ENCODE data around the gene TMEM217.

TMEM217 gene

DNA sequence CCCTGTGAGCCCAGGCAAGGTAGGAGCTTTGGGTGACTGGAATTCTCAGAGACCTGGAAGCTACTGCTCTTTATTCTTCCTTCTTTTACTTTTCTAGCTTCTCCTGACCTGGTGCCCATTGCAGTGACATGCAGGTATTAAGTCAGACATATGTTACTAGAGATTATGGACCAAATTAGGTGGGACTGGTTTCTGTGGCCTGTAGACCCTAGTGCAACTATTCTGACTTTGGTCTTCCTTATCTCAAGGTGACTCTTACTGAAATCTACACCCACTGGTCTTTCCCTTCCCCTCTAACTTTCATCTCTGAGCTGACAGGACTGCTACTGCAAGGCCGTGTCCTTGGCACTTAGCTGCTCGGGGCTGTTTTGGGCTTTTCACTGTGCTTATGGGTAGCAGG, 24.4 kb upstream of the TMEM217 start:
- Histone ChIP-seq H3K27ac (ENCODE audit: insufficient read depth, low read length, poor library complexity, severe bottlenecking) (no peak overlapping the region), H3K36me3 (ENCODE audit: control insufficient read depth, insufficient read depth, low read length) (peaks cover 57% of the 10 kb centered on the region)

DNA sequence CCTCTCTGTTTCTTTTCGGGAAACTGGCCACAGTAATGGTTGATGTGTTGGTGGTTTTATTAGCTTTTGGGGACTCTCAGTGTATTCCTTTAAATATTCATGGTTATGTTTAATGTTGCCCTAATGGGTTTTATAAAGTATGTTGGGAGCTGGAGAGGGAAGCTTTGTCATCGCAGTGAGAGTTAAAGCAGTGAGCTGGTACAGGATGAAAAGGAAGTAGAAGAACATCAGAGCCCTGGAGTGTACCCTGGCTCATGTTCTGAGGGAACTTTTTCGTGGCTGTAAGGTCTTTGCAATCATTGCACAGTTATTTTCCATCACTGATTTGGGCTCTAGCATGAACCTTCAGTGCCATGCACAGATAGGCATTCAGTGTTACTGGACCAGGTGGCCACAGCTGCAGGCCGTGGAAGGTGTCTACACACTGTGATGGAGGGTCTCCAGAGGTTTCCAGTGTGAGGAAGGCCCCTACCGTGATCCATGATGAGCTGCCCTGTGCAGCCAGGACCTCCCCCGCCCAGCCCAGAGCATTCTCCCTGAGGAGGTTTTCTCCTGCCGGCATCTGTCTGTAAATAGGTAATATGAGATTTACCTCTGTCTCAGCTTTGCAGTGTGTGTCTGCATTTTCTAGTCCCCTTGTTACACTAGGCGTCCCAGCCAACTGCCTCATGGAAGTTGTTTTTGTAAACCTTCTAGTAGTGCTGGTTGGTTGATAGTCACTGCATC, 22.4 kb upstream of the TMEM217 start:
- Histone ChIP-seq H3K27me3 (replicated peaks; ENCODE audit: control insufficient read depth, insufficient read depth, low read length, poor library complexity, severe bottlenecking) (no peaks in the 10 kb centered on the region), H3K36me3 (ENCODE audit: control insufficient read depth, insufficient read depth, low read length) (peaks cover 49% of the 10 kb centered on the region), H3K9me3 (ENCODE audit: control insufficient read depth, low read length) (no peaks in the 10 kb centered on the region), H3K4me3 (ENCODE audit: insufficient read depth, low read depth, low read length, poor library complexity, severe bottlenecking) (no peak overlapping the region), H3K27ac (ENCODE audit: insufficient read depth, low read length, poor library complexity, severe bottlenecking) (no peak overlapping the region), H3K4me1 (ENCODE audit: control insufficient read depth, insufficient read depth, low read length, poor library complexity, severe bottlenecking) (no peaks in the 10 kb centered on the region)
- no peak for DNase-seq

More for the DNA sequence above, 24.4 kb upstream of the TMEM217 start:
- DNase-seq = no peak
- no peaks in the 10 kb centered on the region for H3K27me3 ChIP-seq (replicated peaks; ENCODE audit: control insufficient read depth, insufficient read depth, low read length, poor library complexity, severe bottlenecking)
- H3K4me1 ChIP-seq (ENCODE audit: control insufficient read depth, insufficient read depth, low read length, poor library complexity, severe bottlenecking) = no peaks in the 10 kb centered on the region
- no peak overlapping the region for H3K4me3 ChIP-seq (ENCODE audit: insufficient read depth, low read depth, low read length, poor library complexity, severe bottlenecking)
- H3K9me3 ChIP-seq (ENCODE audit: control insufficient read depth, low read length) = no peaks in the 10 kb centered on the region

DNA sequence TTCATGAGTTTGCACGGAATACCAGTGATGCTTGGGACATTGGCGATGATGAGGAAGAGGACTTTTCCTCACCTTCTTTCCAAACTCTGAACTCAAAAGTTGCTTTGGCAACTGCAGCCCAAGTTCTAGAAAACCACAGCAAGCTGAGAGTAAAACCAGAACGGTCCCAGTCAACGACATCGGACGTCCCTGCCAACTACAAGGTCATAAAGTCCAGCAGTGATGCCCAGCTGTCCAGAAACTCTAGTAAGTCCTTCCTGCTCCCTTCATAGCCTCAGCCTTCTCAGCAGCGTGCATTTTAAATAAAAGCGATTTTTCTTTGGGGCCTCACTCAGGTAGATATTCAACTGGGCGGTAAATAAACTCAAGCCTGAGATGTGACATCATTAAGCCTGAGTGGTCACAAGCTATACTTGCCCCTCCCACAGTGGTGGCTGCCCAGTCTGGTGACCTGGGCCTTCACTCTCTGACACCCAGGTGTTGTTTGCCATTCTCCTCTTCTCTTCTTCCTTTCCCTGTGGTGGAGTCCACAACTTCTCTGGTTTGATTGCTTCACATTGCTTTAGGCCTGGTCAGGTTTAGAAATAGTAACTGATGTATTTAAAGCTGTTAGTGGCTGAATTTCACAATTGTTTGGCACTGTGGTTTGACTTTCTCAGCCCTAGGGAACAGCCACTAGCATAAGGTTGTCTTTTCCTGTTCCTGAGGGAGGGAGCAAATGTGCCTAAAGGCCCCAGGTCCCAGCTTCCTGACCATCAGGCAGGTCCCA, 21.6 kb upstream of the TMEM217 start:
- H3K9me3 ChIP-seq (ENCODE audit: control insufficient read depth, low read length) = no peaks in the 10 kb centered on the region
- no peak for DNase-seq
- H3K4me3 ChIP-seq (ENCODE audit: insufficient read depth, low read depth, low read length, poor library complexity, severe bottlenecking) = no peak overlapping the region
- H3K4me1 ChIP-seq (ENCODE audit: control insufficient read depth, insufficient read depth, low read length, poor library complexity, severe bottlenecking) = no peaks in the 10 kb centered on the region
- peaks cover 44% of the 10 kb centered on the region for H3K36me3 ChIP-seq (ENCODE audit: control insufficient read depth, insufficient read depth, low read length)
- no peaks in the 10 kb centered on the region for H3K27me3 ChIP-seq (replicated peaks; ENCODE audit: control insufficient read depth, insufficient read depth, low read length, poor library complexity, severe bottlenecking)
- H3K27ac ChIP-seq (ENCODE audit: insufficient read depth, low read length, poor library complexity, severe bottlenecking) = no peak overlapping the region

- peaks cover 19% of the 10 kb centered on the region for H3K36me3 ChIP-seq (ENCODE audit: control insufficient read depth, insufficient read depth, low read length)
- no peak for DNase-seq
- no peaks in the 10 kb centered on the region for H3K4me1 ChIP-seq (ENCODE audit: control insufficient read depth, insufficient read depth, low read length, poor library complexity, severe bottlenecking)
- no peak overlapping the region for H3K4me3 ChIP-seq (ENCODE audit: insufficient read depth, low read depth, low read length, poor library complexity, severe bottlenecking)
- H3K27ac ChIP-seq (ENCODE audit: insufficient read depth, low read length, poor library complexity, severe bottlenecking) = no peak overlapping the region
- no peaks in the 10 kb centered on the region for H3K9me3 ChIP-seq (ENCODE audit: control insufficient read depth, low read length)
- H3K27me3 ChIP-seq (replicated peaks; ENCODE audit: control insufficient read depth, insufficient read depth, low read length, poor library complexity, severe bottlenecking) = no peaks in the 10 kb centered on the region
These were observed 19.1 kb upstream of the TMEM217 start for GRCh38 chr6:37277001-37277409.

GRCh38 chr6:37275350-37275749, 17.4 kb upstream of the TMEM217 start:
- peaks cover 7% of the 10 kb centered on the region for H3K36me3 ChIP-seq (ENCODE audit: control insufficient read depth, insufficient read depth, low read length)
- no peaks in the 10 kb centered on the region for H3K4me1 ChIP-seq (ENCODE audit: control insufficient read depth, insufficient read depth, low read length, poor library complexity, severe bottlenecking)
- no peaks in the 10 kb centered on the region for H3K27me3 ChIP-seq (replicated peaks; ENCODE audit: control insufficient read depth, insufficient read depth, low read length, poor library complexity, severe bottlenecking)
- no peak overlapping the region for H3K27ac ChIP-seq (ENCODE audit: insufficient read depth, low read length, poor library complexity, severe bottlenecking)
- H3K9me3 ChIP-seq (ENCODE audit: control insufficient read depth, low read length) = no peaks in the 10 kb centered on the region
- DNase-seq = no peak
- no peak overlapping the region for H3K4me3 ChIP-seq (ENCODE audit: insufficient read depth, low read depth, low read length, poor library complexity, severe bottlenecking)

DNA sequence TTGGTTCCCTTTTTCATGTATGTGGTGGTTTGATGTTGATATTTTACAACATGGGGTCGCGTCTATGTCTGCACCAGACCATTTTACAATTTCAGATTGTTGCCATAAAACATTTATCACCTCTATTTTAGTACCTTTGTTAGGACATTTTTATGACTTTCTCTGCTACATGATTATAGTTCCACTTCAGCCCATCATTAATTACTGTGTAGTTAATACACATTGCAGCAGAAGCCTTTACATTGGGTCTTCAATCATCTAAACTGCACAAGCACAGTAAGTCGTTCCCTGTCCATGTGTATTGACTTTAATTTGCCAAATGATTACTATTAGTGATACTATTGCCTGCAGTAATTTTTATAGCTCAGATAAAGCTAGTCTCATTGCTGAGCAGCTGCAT, 15.7 kb upstream of the TMEM217 start:
- no peaks in the 10 kb centered on the region for H3K36me3 ChIP-seq (ENCODE audit: control insufficient read depth, insufficient read depth, low read length)
- no peak overlapping the region for H3K4me3 ChIP-seq (ENCODE audit: insufficient read depth, low read depth, low read length, poor library complexity, severe bottlenecking)
- no peak overlapping the region for H3K27ac ChIP-seq (ENCODE audit: insufficient read depth, low read length, poor library complexity, severe bottlenecking)
- H3K9me3 ChIP-seq (ENCODE audit: control insufficient read depth, low read length) = no peaks in the 10 kb centered on the region
- no peaks in the 10 kb centered on the region for H3K4me1 ChIP-seq (ENCODE audit: control insufficient read depth, insufficient read depth, low read length, poor library complexity, severe bottlenecking)
- DNase-seq = no peak
- H3K27me3 ChIP-seq (replicated peaks; ENCODE audit: control insufficient read depth, insufficient read depth, low read length, poor library complexity, severe bottlenecking) = no peaks in the 10 kb centered on the region

DNA sequence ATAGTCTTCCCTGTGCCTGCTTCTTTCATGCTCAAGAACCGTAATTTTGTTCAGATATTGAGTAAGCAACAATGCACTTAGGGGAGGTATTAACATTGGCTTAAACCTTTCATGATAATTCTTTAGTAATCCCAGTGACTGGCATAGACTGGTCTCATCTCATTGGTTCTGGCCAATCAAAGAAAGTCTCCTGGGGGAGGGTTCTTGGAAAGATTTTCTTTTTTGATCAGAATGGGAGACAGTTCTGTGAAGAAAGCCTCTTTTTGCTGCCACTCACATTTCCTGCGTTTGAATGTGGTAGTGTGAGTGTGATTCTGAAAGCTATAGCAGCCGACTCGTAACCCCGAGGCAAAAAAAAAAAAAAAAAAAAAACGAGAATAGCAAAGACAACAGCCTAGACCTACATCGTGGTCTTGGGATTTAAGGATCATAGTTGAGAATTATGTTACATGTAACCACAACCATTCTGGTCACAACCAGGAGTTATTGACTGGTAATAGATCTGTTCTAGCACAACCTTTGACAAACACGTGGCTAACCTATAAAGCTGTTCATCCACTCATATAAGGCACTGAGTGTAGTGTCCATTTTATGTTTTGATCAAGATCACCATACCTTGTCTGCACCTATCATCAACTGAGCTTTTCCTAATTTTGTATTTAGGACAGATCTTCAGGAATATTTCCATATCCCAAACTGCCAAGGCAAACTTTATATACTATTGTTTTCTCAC, 15.1 kb upstream of the TMEM217 start:
- H3K27ac ChIP-seq (ENCODE audit: insufficient read depth, low read length, poor library complexity, severe bottlenecking) = no peak overlapping the region
- no peaks in the 10 kb centered on the region for H3K36me3 ChIP-seq (ENCODE audit: control insufficient read depth, insufficient read depth, low read length)
- DNase-seq = no peak
- no peaks in the 10 kb centered on the region for H3K9me3 ChIP-seq (ENCODE audit: control insufficient read depth, low read length)
- H3K4me1 ChIP-seq (ENCODE audit: control insufficient read depth, insufficient read depth, low read length, poor library complexity, severe bottlenecking) = no peaks in the 10 kb centered on the region
- H3K27me3 ChIP-seq (replicated peaks; ENCODE audit: control insufficient read depth, insufficient read depth, low read length, poor library complexity, severe bottlenecking) = no peaks in the 10 kb centered on the region
- no peak overlapping the region for H3K4me3 ChIP-seq (ENCODE audit: insufficient read depth, low read depth, low read length, poor library complexity, severe bottlenecking)

DNA sequence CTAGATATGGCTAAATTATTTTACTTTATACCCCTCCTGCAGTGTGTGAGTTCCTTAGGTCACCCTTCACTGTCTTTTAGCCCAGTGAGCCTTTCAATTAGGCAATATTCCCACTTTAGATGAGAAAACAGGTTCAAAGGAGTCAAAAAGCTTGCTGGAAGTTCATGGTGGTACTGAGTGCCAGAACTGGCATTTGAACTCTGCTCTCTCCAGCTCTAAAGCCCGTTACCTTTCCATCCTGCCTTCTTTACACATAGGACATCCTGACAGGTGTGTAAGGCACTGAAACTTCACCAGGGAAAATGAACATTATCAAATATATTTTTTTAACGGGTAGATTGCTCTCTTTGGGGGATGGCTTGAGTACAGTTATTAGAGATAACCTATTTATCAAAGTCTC, 11.2 kb upstream of the TMEM217 start:
- H3K27ac ChIP-seq (ENCODE audit: insufficient read depth, low read length, poor library complexity, severe bottlenecking) = no peak overlapping the region
- DNase-seq = no peak
- no peaks in the 10 kb centered on the region for H3K36me3 ChIP-seq (ENCODE audit: control insufficient read depth, insufficient read depth, low read length)
- H3K4me1 ChIP-seq (ENCODE audit: control insufficient read depth, insufficient read depth, low read length, poor library complexity, severe bottlenecking) = no peaks in the 10 kb centered on the region
- H3K27me3 ChIP-seq (replicated peaks; ENCODE audit: control insufficient read depth, insufficient read depth, low read length, poor library complexity, severe bottlenecking) = no peaks in the 10 kb centered on the region
- H3K4me3 ChIP-seq (ENCODE audit: insufficient read depth, low read depth, low read length, poor library complexity, severe bottlenecking) = no peak overlapping the region
- H3K9me3 ChIP-seq (ENCODE audit: control insufficient read depth, low read length) = no peaks in the 10 kb centered on the region

- H3K4me3 ChIP-seq (ENCODE audit: insufficient read depth, low read depth, low read length, poor library complexity, severe bottlenecking) = no peak overlapping the region
- H3K4me1 ChIP-seq (ENCODE audit: control insufficient read depth, insufficient read depth, low read length, poor library complexity, severe bottlenecking) = no peaks in the 10 kb centered on the region
- no peaks in the 10 kb centered on the region for H3K9me3 ChIP-seq (ENCODE audit: control insufficient read depth, low read length)
- H3K27me3 ChIP-seq (replicated peaks; ENCODE audit: control insufficient read depth, insufficient read depth, low read length, poor library complexity, severe bottlenecking) = no peaks in the 10 kb centered on the region
- no peaks in the 10 kb centered on the region for H3K36me3 ChIP-seq (ENCODE audit: control insufficient read depth, insufficient read depth, low read length)
- H3K27ac ChIP-seq (ENCODE audit: insufficient read depth, low read length, poor library complexity, severe bottlenecking) = no peak overlapping the region
- DNase-seq = no peak
These were observed 7.9 kb upstream of the TMEM217 start for GRCh38 chr6:37265860-37266259.

- no peak overlapping the region for H3K4me3 ChIP-seq (ENCODE audit: insufficient read depth, low read depth, low read length, poor library complexity, severe bottlenecking)
- no peaks in the 10 kb centered on the region for H3K9me3 ChIP-seq (ENCODE audit: control insufficient read depth, low read length)
- no peak for DNase-seq
- no peaks in the 10 kb centered on the region for H3K27me3 ChIP-seq (replicated peaks; ENCODE audit: control insufficient read depth, insufficient read depth, low read length, poor library complexity, severe bottlenecking)
- H3K36me3 ChIP-seq (ENCODE audit: control insufficient read depth, insufficient read depth, low read length) = no peaks in the 10 kb centered on the region
- H3K4me1 ChIP-seq (ENCODE audit: control insufficient read depth, insufficient read depth, low read length, poor library complexity, severe bottlenecking) = no peaks in the 10 kb centered on the region
- H3K27ac ChIP-seq (ENCODE audit: insufficient read depth, low read length, poor library complexity, severe bottlenecking) = no peak overlapping the region
These were observed 7.1 kb upstream of the TMEM217 start for GRCh38 chr6:37265001-37265400.

Measured in effector memory CD4-positive, alpha-beta T cell (primary cell).